HepG2 (cell line): ENCODE results near the gene UBE3D. TPM values are rescaled to one million over a fixed set of nuclear protein-coding genes. Genes with fewer than 3 reads are reported as not detected.

Experiments
- ARID2 ChIP-seq: sonication (generic); formaldehyde crosslinking; IDR thresholded peaks from 2 replicates; pipeline ENCODE4 v1.8.1; 2022; ENCODE audit warnings: mild to moderate bottlenecking, missing genetic modification reagents, borderline replicate concordance
- BCL6 ChIP-seq: IDR thresholded peaks from 2 replicates; pipeline ENCODE4 v1.6.1; 2016; ENCODE audit warnings: missing genetic modification reagents, missing compliant biosample characterization
- BCLAF1 ChIP-seq: fragments of 450-650 bp; IDR thresholded peaks from 2 replicates; pipeline ENCODE4 v1.6.1; 2017; ENCODE audit warnings: mild to moderate bottlenecking
- FOXK1 ChIP-seq: sonication (generic); formaldehyde crosslinking; IDR thresholded peaks from 2 replicates; pipeline ENCODE4 v1.4.0; 2020; ENCODE audit warnings: low read depth, missing genetic modification reagents, borderline replicate concordance
- FOXO1 ChIP-seq: sonication (generic); formaldehyde crosslinking; IDR thresholded peaks from 2 replicates; pipeline ENCODE4 v1.4.0; 2020; ENCODE audit warnings: missing genetic modification reagents
- HMG20B ChIP-seq: conservative IDR thresholded peaks from 2 replicates; pipeline ENCODE4 v1.6.1; 2016; ENCODE audit warnings: missing genetic modification reagents, missing compliant biosample characterization
- KAT7 ChIP-seq: IDR thresholded peaks from 2 replicates; pipeline ENCODE4 v1.6.1; 2018; ENCODE audit warnings: borderline replicate concordance, missing compliant biosample characterization
- NFE2L1 ChIP-seq: sonication (generic); formaldehyde crosslinking; IDR thresholded peaks from 2 replicates; pipeline ENCODE4 v1.4.0; 2020; ENCODE audit warnings: missing genetic modification reagents, mild to moderate bottlenecking, borderline replicate concordance
- RELA ChIP-seq: sonication (generic); formaldehyde crosslinking; IDR thresholded peaks from 2 replicates; pipeline ENCODE4 v1.4.0; 2020; ENCODE audit warnings: missing genetic modification reagents
- SAFB2 ChIP-seq: sonication (generic); formaldehyde crosslinking; IDR thresholded peaks from 2 replicates; pipeline ENCODE4 v1.5.1; 2020; ENCODE audit warnings: missing genetic modification reagents, low read depth, mild to moderate bottlenecking, borderline replicate concordance
- TFE3 ChIP-seq: IDR thresholded peaks from 2 replicates; pipeline ENCODE4 v1.6.1; 2016
- THAP7 ChIP-seq: sonication (generic); formaldehyde crosslinking; IDR thresholded peaks from 2 replicates; pipeline ENCODE4 v1.8.1; 2023; ENCODE audit warnings: mild to moderate bottlenecking, missing genetic modification reagents
- XRCC5 ChIP-seq: fragments of 200-400 bp; formaldehyde crosslinking; optimal IDR thresholded peaks from 2 replicates; pipeline ENCODE3; 2017; ENCODE audit warnings: mild to moderate bottlenecking, low read length
- ZBTB1 ChIP-seq: sonication (generic); formaldehyde crosslinking; IDR thresholded peaks from 2 replicates; pipeline ENCODE4 v1.4.0; 2020; ENCODE audit warnings: missing genetic modification reagents, borderline replicate concordance
- ZBTB42 ChIP-seq: sonication (generic); formaldehyde crosslinking; IDR thresholded peaks from 2 replicates; pipeline ENCODE4 v1.5.0; 2020; ENCODE audit warnings: mild to moderate bottlenecking, missing genetic modification reagents
- ZFP91 ChIP-seq: sonication (generic); formaldehyde crosslinking; IDR thresholded peaks from 2 replicates; pipeline ENCODE4 v1.9.0; 2022; ENCODE audit warnings: missing genetic modification reagents, mild to moderate bottlenecking, borderline replicate concordance
- ZNF121 ChIP-seq: sonication (generic); formaldehyde crosslinking; IDR thresholded peaks from 2 replicates; pipeline ENCODE4 v1.5.0; 2020; ENCODE audit warnings: mild to moderate bottlenecking, missing genetic modification reagents
- ZNF225 ChIP-seq: sonication (generic); formaldehyde crosslinking; IDR thresholded peaks from 2 replicates; pipeline ENCODE4 v1.4.0; 2020; ENCODE audit warnings: mild to moderate bottlenecking, missing genetic modification reagents
- ZNF232 ChIP-seq: sonication (generic); formaldehyde crosslinking; IDR thresholded peaks from 2 replicates; pipeline ENCODE4 v1.4.0; 2020; ENCODE audit warnings: missing genetic modification reagents, borderline replicate concordance
- ZNF260 ChIP-seq: sonication (generic); formaldehyde crosslinking; IDR thresholded peaks from 2 replicates; pipeline ENCODE4 v1.4.0; 2020; ENCODE audit warnings: missing genetic modification reagents, low read depth, mild to moderate bottlenecking, borderline replicate concordance
- ZNF460 ChIP-seq: sonication (generic); formaldehyde crosslinking; IDR thresholded peaks from 2 replicates; pipeline ENCODE4 v1.5.1; 2020; ENCODE audit warnings: missing genetic modification reagents, mild to moderate bottlenecking, borderline replicate concordance
- ZNF569 ChIP-seq: sonication (generic); formaldehyde crosslinking; IDR thresholded peaks from 2 replicates; pipeline ENCODE4 v1.5.0; 2020; ENCODE audit warnings: mild to moderate bottlenecking, missing genetic modification reagents, moderate library complexity, borderline replicate concordance
- ZNF879 ChIP-seq: sonication (generic); formaldehyde crosslinking; IDR thresholded peaks from 2 replicates; pipeline ENCODE4 v1.8.1; 2023; ENCODE audit warnings: missing genetic modification reagents
- ZZZ3 ChIP-seq: sonication (generic); formaldehyde crosslinking; IDR thresholded peaks from 2 replicates; pipeline ENCODE4 v1.4.0; 2020; ENCODE audit warnings: missing genetic modification reagents, mild to moderate bottlenecking, borderline replicate concordance
- polyA plus RNA-seq, 8 experiments: library from polyadenylated mRNA; depleted of rRNA in 3 of 8; stranded (reverse) in 7 of 8; unstranded in 1 of 8; fragments of >200 nt; fragmentation: Illumina TruSeq in 4 of 8; extraction: Trizol in 4 of 8; gene quantifications; 2 replicates each; pipeline versions ENCODE4 v1.2.1 to v1.2.3, GENCODE V29; 2011 to 2016; ENCODE audit warnings: low read depth in 4 of 8, missing spikeins in 1 of 8, mixed read lengths in 1 of 8; ENCODE audit not compliant: insufficient read depth in 1 of 8
- total RNA-seq, 5 experiments: library from RNA; depleted of rRNA; stranded (reverse); fragments of >200 nt; fragmentation: Illumina TruSeq; extraction: Trizol; gene quantifications; 2 replicates each; pipeline ENCODE4 v1.2.3, GENCODE V29; 2016; ENCODE audit warnings: low read depth in 1 of 5

The UBE3D gene
- total and polyA plus RNA-seq, 2 of the 13 experiments (the other 11 are each of a cell fraction or from before 2014, with no cell fraction given), result 5.1 to 11.4 TPM

- TF ChIP-seq ZFP91 (CRISPR knock-in tag) (peak; percentile 85; the same call in 1 of the 2 replicates), SAFB2 (CRISPR knock-in tag) (peak; percentile 76; the same call in 1 of the 2 replicates), ZZZ3 (0 out of 2 replicates have a peak, but pooled peaks have one; percentile 52), NFE2L1 (CRISPR knock-in tag) (no peak), ZBTB42 (CRISPR knock-in tag) (no peak), ZNF460 (CRISPR knock-in tag) (peak; percentile 20; the same call in 1 of the 2 replicates), ZNF121 (CRISPR knock-in tag) (peak; percentile 48; the same call in 1 of the 2 replicates), BCL6 (CRISPR knock-in tag) (no peak; the same call in 1 of the 2 replicates), ZBTB1 (CRISPR knock-in tag) (no peak), TFE3 (CRISPR knock-in tag) (peak; percentile 99), ZNF260 (CRISPR knock-in tag) (no peak), FOXK1 (CRISPR knock-in tag) (peak; percentile 74; the same call in 1 of the 2 replicates), XRCC5 (peak; percentile 77), ZNF225 (CRISPR knock-in tag) (no peak), ZNF569 (CRISPR knock-in tag) (no peak), THAP7 (peak; percentile 83; the same call in 1 of the 2 replicates), ARID2 (CRISPR knock-in tag) (peak; percentile 94), ZNF879 (no peak), KAT7 (peak; percentile 92), RELA (0 out of 2 replicates have a peak, but pooled peaks have one; percentile 35), BCLAF1 (no peak), FOXO1 (CRISPR knock-in tag) (peak; percentile 68), ZNF232 (CRISPR knock-in tag) (no peak), HMG20B (CRISPR knock-in tag) (no peak)
These were observed at the start of gene UBE3D (continued) for GRCh38 chr6:83065511-83066192.
